Stimulated activated effector memory CD8-positive, alpha-beta T cell treated with anti-CD3 and anti-CD28 coated beads, Interleukin-12 subunit alpha, Interleukin-12 subunit beta, amount 100 ng/mL, for 72 hours (primary cell): ENCODE measurements around the gene HSPA12A.

Experiments used
- ATAC-seq: fragments of 150-1000 bp; cut with Tn5 transposase; 2 replicates; pipeline ENCODE4 v1.10.0; 2021
- DNase-seq, 2 donors: peaks; one replicate each; pipeline ENCODE4 v3.0.0; 2021 to 2022; ENCODE audit warnings: low spot score in 2 of 2
- H3K27ac Mint-ChIP-seq: one replicate; pipeline ENCODE4 v1.8.0; 2022; ENCODE audit warnings: mild to moderate bottlenecking, mixed read lengths
- H3K36me3 Mint-ChIP-seq: one replicate; pipeline ENCODE4 v1.8.0; 2022; ENCODE audit warnings: mild to moderate bottlenecking, mixed read lengths
- H3K4me1 Mint-ChIP-seq: one replicate; pipeline ENCODE4 v1.8.0; 2022; ENCODE audit warnings: mixed read lengths
- H3K4me3 Mint-ChIP-seq: one replicate; pipeline ENCODE4 v1.8.0; 2022; ENCODE audit warnings: mild to moderate bottlenecking, mixed read lengths
- H3K9me3 Mint-ChIP-seq: one replicate; pipeline ENCODE4 v1.8.0; 2022; ENCODE audit warnings: mixed read lengths

The HSPA12A gene, protein sequence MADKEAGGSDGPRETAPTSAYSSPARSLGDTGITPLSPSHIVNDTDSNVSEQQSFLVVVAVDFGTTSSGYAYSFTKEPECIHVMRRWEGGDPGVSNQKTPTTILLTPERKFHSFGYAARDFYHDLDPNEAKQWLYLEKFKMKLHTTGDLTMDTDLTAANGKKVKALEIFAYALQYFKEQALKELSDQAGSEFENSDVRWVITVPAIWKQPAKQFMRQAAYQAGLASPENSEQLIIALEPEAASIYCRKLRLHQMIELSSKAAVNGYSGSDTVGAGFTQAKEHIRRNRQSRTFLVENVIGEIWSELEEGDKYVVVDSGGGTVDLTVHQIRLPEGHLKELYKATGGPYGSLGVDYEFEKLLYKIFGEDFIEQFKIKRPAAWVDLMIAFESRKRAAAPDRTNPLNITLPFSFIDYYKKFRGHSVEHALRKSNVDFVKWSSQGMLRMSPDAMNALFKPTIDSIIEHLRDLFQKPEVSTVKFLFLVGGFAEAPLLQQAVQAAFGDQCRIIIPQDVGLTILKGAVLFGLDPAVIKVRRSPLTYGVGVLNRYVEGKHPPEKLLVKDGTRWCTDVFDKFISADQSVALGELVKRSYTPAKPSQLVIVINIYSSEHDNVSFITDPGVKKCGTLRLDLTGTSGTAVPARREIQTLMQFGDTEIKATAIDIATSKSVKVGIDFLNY

DNA sequence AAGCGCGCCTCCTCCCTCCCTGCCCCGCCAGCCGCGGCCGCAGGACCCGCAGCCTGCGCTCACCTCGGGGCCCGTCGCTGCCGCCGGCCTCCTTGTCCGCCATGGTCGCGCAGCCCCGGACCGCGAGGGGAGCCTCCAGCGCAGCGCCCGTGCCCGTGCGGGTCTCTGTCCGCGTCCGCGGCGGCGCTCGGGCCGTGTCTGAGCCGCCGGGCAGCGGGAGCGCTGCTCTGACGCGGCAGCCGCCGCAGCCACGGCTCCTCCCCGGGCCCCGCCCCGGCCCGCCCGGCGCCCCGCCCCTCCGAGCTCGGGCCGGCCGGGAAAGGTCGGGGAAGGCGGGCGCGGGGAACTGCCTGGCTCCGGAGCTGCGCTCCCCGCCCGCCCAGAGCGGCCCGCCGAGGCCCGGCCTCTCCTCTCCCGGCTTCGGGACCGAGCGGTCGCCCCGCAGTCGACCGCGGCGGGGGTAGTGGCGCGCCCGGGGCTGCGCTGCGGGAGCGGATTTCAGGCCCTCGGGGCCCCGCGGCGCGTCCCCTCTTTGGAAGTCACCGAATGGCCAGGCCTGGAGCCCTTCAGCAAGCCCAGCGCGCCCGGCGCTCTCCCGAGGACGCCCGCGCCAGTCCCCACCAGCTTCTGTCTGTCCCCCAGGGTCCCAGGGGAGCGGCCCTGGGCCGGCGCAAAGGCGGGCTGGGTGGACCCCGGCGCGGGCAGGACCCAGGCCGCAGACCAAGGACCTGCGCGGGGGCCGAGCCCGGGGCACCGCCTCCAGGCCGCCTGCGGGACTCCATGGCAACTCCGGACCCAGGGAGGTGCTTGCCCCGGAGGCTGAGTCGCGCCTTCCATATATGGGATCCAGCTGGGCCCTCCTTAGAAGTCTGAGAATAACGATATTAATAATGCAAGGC is at the start of gene HSPA12A:
Gene HSPA12A, minus strand, starts transcription at position 200 of the 899 bp plus-strand sequence. Its CDS starts 97 bp downstream, at position 103.
- peak; percentile 82 for ATAC-seq
- Mint-ChIP-seq H3K4me1 (peaks cover 14% of the 10 kb centered on the region), H3K36me3 (no peaks in the 10 kb centered on the region), H3K4me3 (peak within 1 kb of the TSS; percentile 59), H3K9me3 (no peaks in the 10 kb centered on the region), H3K27ac (no peak within 1 kb of the TSS)
- DNase-seq, result peak; percentile 9 to 58

DNA sequence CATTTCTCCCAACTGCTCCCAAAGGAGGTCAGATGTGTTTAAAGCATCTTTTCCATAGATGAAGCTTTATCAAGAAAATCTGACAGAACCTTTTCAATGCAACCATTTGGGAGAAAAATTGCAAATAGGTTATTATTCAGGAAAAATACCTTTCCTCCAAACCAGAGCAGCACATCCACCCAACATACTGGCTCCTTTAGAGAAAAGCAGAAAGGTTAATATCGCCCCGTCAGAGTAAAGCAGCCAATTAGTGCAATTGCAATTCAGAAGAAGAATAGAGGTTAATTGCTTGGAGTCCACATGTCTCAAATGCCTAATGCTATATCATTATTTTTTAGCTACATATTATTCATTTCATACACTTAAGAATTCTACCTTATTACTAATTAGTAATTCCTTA is 48.9 kb upstream of the HSPA12A start:
- Mint-ChIP-seq H3K9me3 (no peaks in the 10 kb centered on the region), H3K36me3 (no peaks in the 10 kb centered on the region), H3K4me3 (no peak overlapping the region), H3K27ac (no peak overlapping the region), H3K4me1 (peaks cover 9% of the 10 kb centered on the region)
- DNase-seq, result no peak
- no peak for ATAC-seq

DNA sequence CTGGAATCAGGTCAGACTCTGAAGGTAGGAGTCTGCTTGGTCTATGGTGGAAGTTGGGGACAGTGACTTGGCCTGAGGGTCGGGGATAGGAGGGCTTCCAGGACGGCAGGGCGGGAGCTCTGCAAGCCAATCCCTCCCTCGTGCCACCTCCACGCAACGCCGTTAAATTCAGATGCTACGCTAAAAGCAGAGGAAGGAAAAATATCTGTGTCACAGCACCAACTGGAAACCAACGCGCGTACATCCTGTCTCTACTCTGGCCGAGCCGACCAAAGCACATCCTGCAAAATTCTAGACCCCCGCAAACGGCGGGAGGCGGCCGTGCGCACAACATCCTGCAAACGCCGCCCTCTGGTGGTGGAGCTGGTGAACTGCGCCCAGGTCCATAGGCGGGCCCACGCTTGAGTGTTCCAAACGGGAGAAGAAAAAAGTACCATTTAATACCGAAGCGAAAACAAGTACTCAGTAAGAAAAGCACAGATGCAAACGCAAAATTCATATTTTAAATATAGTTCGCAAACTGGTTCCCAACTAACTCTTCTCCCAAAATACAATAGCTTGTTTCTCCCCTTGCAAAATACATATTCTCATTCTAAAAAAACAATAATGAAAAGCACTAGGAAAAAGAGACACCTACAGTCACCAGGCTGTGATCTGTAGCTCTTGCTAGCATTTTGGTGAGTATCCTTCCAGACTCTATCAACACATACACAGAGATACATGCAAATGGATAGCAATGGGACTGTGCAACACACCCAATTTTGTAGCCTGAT is 45.7 kb upstream of the HSPA12A start:
- Mint-ChIP-seq H3K4me3 (peak overlapping the region; percentile 45), H3K36me3 (no peaks in the 10 kb centered on the region), H3K4me1 (peaks cover 14% of the 10 kb centered on the region), H3K27ac (no peak overlapping the region), H3K9me3 (no peaks in the 10 kb centered on the region)
- peak; percentile 79 for ATAC-seq
- peak; percentile 65 to 84 for DNase-seq

DNA sequence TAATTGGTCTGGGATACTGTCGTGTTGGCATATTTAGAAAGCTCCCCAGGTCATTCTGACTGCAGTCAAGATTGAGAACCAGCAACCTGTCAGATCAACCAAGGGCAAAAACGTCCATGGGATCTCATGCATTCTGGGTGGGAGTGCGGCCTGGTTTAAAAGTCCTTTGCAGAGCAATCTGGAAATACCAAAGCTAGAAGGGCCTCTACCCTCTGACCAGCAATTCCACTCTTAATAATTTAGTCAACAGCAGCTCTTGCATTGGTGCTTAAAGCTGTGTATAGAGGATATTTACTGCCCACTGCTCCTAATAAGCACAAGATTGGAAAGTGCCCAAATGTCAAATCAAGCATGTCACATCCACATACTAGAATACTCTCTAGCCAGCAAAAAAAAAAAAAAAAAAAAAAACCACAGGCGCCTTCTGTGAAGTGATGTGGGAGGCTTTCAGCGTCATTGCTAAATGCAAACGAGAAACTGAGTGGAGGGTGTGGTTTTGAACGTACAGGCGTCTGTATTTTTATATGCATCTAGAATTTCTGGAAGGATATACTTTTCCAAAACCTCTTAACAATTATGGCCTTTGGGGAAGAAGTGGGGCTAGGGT is 44.8 kb upstream of the HSPA12A start:
- Mint-ChIP-seq H3K4me1 (peaks cover 18% of the 10 kb centered on the region), H3K9me3 (no peaks in the 10 kb centered on the region), H3K27ac (no peak overlapping the region), H3K4me3 (peak overlapping the region; percentile 45), H3K36me3 (no peaks in the 10 kb centered on the region)
- ATAC-seq (no peak), DNase-seq (no peak)

DNA sequence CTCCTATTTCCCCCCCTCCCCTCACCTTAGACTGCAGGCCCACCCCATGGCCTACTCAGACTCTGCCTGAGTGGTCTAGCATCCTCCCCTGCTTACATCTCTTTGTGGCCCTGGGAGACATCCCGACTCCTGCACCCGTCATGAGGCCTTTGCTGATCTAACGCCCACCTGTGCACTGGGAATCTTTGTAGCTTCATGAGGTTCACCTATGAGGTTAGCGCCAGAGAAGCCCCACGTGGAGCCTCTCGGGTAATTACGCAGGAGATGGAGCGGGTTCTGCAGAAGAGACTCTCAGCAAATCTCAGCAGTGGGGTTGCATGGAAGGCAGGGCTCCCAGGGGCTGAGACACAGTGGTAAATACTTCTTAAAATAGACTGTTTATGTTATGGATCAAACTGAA is 43.5 kb upstream of the HSPA12A start:
- H3K4me3 Mint-ChIP-seq, result no peak overlapping the region

DNA sequence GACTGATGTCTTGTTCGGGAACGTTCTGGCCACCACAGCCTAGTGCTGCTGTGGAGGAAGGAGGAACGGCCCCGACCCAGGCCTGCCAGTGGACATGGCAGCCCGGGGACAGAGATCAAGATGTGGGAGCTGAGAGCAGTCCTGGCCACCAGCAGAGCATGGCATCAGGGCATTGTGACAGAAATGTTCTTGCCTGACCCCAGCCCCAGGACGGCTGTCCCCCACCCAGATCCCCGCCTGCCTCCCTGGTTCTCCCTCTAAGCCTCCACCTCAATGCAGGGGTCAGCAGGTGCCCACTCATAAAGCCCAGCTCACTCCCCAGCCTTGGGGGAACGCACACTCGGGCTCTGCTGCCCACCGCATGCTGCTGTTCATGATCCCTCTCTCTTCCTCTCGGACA is 42.9 kb upstream of the HSPA12A start:
- no peak for DNase-seq
- Mint-ChIP-seq H3K27ac (no peak overlapping the region), H3K9me3 (no peaks in the 10 kb centered on the region), H3K4me3 (no peak overlapping the region), H3K36me3 (no peaks in the 10 kb centered on the region), H3K4me1 (peaks cover 18% of the 10 kb centered on the region)
- no peak for ATAC-seq

More for the DNA sequence above, 43.5 kb upstream of the HSPA12A start:
- DNase-seq, result no peak
- H3K36me3 Mint-ChIP-seq, result no peaks in the 10 kb centered on the region
- H3K9me3 Mint-ChIP-seq, result no peaks in the 10 kb centered on the region
- no peak for ATAC-seq
- no peak overlapping the region for H3K27ac Mint-ChIP-seq
- H3K4me1 Mint-ChIP-seq, result peaks cover 18% of the 10 kb centered on the region

DNA sequence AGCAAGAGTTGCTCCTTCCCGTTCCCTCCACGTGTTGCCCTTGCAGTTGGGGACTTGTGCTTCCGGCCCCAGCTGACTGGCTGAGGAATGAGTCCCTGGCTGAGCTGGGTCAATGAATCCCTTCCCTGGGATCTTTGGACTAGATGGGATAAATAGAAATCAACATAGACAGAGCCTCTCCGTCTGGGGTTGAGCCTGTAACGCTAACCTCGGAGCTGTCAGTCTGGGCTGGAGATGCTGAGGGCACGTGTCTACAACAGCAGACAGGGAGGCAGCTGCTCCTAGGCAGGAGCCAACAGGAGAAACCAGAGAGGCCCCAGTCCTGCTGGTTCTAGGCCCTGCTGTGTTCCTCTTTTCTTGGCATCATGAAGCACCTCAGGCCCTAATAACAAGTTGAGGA is 42.3 kb upstream of the HSPA12A start:
- H3K4me3 Mint-ChIP-seq, result no peak overlapping the region

DNA sequence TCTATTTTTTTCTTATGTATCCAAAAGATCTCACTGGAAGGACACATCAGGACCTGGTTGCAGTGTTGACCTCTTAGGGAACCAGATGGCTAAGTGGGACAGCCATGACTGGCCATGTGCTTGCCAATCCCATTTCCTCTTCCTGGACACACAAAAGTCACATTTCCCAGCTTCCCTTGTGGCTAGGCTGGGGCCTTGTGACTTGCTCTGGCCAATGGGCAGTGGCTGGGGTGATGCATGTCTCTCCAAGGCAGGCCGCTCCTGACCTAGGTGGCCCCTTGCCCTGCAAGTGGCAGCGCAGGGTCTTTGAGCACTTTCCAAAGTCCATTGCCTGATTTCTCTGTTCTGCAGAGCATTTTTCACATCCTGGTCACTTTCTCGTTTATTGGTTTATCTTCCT is 41.7 kb upstream of the HSPA12A start:
- ATAC-seq (no peak), DNase-seq (no peak)
- Mint-ChIP-seq H3K4me3 (no peak overlapping the region), H3K36me3 (no peaks in the 10 kb centered on the region), H3K9me3 (no peaks in the 10 kb centered on the region), H3K27ac (no peak overlapping the region), H3K4me1 (peaks cover 18% of the 10 kb centered on the region)

More for the DNA sequence above, 42.3 kb upstream of the HSPA12A start:
- Mint-ChIP-seq H3K27ac (no peak overlapping the region), H3K36me3 (no peaks in the 10 kb centered on the region), H3K4me1 (peaks cover 18% of the 10 kb centered on the region), H3K9me3 (no peaks in the 10 kb centered on the region)
- DNase-seq (no peak), ATAC-seq (no peak)

DNA sequence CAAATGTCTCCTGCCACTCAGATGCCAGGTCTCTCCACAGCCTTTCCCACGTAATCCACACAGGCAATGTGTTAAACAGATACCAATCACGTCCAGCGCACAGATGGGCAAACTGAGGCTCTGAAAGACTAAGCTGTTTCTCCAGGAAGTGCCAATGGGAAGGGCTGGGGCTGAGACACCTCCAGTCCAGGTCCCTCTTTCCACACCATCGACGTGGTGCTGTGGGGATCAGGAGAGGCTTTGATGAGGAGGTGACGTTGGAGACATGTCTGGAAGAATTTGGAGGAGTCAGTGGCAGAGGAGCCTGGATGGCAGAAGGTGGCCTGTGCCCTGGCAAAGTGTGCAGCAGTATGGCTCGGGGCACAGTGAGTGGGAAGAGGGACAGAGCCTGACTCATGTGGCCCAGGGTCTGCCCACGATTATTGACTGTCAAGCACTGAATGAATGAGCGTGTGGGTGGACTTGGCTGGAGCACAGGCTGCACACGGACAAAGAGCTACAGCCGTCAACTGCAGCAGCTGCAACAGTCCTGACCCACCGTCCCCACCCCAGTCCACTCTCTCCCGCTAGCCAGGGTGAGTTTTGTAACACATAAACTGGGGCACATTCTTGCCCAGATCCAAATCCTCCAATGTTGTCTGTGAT is 40.8 kb upstream of the HSPA12A start:
- H3K36me3 Mint-ChIP-seq, result no peaks in the 10 kb centered on the region
- peaks cover 18% of the 10 kb centered on the region for H3K4me1 Mint-ChIP-seq
- H3K9me3 Mint-ChIP-seq, result no peaks in the 10 kb centered on the region
- H3K4me3 Mint-ChIP-seq, result no peak overlapping the region
- peak; percentile 55 for ATAC-seq
- no peak for DNase-seq
- H3K27ac Mint-ChIP-seq, result no peak overlapping the region

DNA sequence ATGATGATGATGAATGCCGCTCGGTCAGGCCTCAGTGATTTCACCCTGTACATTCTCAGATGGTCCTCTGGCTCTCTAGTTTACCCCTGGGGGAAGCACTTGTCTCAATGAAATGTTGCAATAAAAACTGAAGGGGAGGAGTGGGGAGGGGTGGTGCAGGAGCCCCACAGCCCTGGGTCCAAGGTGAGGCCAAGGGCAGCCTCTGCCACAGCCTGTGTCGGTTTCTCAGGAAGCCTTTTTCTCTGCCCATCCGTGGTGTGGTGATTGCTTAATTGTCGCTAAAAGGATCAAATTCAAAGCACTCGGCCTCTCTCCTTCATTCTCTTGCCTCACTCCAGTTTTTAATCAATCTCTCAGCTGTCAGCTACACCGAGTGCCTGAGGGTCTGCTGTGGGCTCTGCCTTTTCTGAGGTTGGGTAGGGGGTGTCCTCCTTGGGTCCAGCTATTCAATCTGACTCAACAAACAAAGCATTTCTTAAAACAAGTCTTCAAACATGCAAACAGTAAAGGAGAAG is 39.1 kb upstream of the HSPA12A start:
- no peaks in the 10 kb centered on the region for H3K36me3 Mint-ChIP-seq
- H3K4me3 Mint-ChIP-seq, result no peak overlapping the region
- ATAC-seq, result no peak
- H3K4me1 Mint-ChIP-seq, result peaks cover 9% of the 10 kb centered on the region
- no peak overlapping the region for H3K27ac Mint-ChIP-seq
- DNase-seq, result no peak
- no peaks in the 10 kb centered on the region for H3K9me3 Mint-ChIP-seq

DNA sequence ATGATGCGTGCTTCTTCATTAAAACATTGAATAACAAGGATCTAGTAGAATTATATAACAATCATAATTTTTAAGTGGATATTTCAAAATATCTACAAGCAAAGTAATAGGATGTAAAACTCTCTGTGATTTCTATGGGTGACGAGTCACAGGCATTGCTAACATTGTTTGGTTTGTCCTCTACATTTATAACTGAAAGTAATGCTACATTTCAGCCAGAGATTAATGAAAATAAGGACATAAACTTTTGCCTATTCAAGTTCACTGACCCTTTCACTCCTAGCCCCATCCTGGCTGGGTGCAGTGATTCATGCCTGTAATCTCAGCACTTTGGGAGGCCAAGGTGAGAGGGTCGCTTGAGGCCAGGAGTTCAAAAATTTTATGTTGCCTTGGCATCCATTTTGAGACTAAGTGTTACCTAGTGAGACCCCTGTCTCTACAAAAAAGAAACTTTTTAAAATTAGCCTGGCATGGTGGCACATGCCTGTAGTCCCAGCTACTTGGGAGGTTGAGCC is 38.4 kb upstream of the HSPA12A start:
- no peaks in the 10 kb centered on the region for H3K36me3 Mint-ChIP-seq

DNA sequence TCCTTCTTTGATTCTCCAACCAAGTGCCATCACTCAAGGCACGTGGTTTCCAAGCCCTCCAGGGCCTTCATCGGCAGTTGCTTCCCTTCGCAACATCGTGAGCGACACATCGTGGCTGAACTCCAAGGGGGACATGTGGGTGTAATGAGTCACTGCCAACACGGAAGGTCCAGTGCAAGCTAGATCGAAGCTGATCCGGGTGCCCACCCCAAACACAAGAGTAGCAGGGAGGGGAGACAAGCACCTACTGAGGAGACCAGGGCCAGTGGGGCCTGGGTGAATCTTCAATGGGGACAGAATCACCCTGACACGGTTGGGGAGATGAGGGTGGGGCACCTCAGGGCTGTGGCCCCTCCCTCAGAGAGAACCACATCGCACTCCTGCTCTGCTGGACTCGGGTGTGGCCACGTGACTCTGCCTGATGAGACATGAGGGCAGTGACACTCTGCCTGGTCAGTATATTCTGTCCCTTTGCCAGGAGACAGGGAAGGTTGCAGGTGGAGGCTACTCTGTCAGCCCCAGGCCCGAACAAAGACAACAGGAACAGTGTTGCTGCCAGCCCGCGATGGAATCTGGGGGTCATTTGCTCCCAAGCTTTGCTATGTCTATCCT is 36.8 kb upstream of the HSPA12A start:
- no peak for ATAC-seq
- Mint-ChIP-seq H3K9me3 (no peaks in the 10 kb centered on the region), H3K36me3 (no peaks in the 10 kb centered on the region), H3K4me1 (peaks cover 9% of the 10 kb centered on the region), H3K4me3 (no peak overlapping the region), H3K27ac (no peak overlapping the region)
- DNase-seq, result no peak

More for the DNA sequence above, 38.4 kb upstream of the HSPA12A start:
- no peak for ATAC-seq
- no peak overlapping the region for H3K27ac Mint-ChIP-seq
- no peak for DNase-seq
- H3K4me1 Mint-ChIP-seq, result peaks cover 9% of the 10 kb centered on the region
- no peaks in the 10 kb centered on the region for H3K9me3 Mint-ChIP-seq
- no peak overlapping the region for H3K4me3 Mint-ChIP-seq

DNA sequence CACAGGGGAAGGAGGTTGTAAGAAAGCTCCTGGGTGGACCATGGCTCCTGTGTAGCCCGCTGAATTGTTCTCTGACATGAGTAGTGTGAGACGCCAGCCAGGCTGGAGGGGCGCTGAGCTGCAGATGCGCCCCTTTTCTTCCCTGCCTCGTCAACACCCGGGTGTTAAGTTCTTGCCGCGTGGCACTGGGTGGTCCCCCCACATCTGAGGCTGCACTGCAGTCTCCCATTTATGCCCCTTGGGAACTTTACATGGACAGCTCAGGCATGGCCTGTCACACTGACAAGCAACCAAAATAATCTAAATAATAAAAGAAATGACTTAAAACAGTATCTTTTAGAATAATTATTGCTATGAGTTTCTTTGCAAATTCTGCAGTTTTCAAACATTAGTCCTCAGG is 34.6 kb upstream of the HSPA12A start:
- Mint-ChIP-seq H3K4me1 (no peaks in the 10 kb centered on the region), H3K9me3 (no peaks in the 10 kb centered on the region), H3K27ac (no peak overlapping the region), H3K4me3 (no peak overlapping the region), H3K36me3 (no peaks in the 10 kb centered on the region)
- DNase-seq (no peak), ATAC-seq (no peak)
